GM19395 (cell line): ENCODE data around the gene TKT.
"Not testable (repeated sequence)": the region's sequence is repeated elsewhere in the genome, so short reads cannot be mapped to it uniquely, and the experiment has no call there.

ENCODE experiments used
- ATAC-seq: cut with Tn5 transposase; IDR thresholded peaks from one replicate; pipeline ENCODE4 v1.9.1; 2021; ENCODE audit warnings: mild to moderate bottlenecking, moderate library complexity; ENCODE audit not compliant: unreplicated experiment

The TKT gene

GRCh38 chr3:53261712-53262111 lies 5.9 kb upstream of the TKT start:
- no peak for ATAC-seq

- no peak for ATAC-seq
Measured at GRCh38 chr3:53260286-53260785, 4.5 kb upstream of the TKT start.

- no peak for ATAC-seq
Measured at GRCh38 chr3:53259427-53260259, 3.8 kb upstream of the TKT start.

- no peak for ATAC-seq
Measured at GRCh38 chr3:53258600-53259426, 3.0 kb upstream of the TKT start.

GRCh38 chr3:53257465-53257864 lies 1.6 kb upstream of the TKT start:
- no peak for ATAC-seq

GRCh38 chr3:53256704-53257055 lies 858 bp upstream of the TKT start:
- no peak for ATAC-seq

- ATAC-seq: peak; percentile 56
Measured at GRCh38 chr3:53255423-53255774, 423 bp downstream of the TKT start.

- ATAC-seq: peak; percentile 52
Measured at GRCh38 chr3:53254509-53255422, 1.1 kb downstream of the TKT start.

GRCh38 chr3:53253707-53254508 lies 1.9 kb downstream of the TKT start:
- no peak for ATAC-seq

GRCh38 chr3:53252947-53253322 lies 2.9 kb downstream of the TKT start:
- not testable (repeated sequence) for ATAC-seq

GRCh38 chr3:53252096-53252946 lies 3.5 kb downstream of the TKT start:
- no peak for ATAC-seq

GRCh38 chr3:53250881-53251605 lies 4.8 kb downstream of the TKT start:
- no peak for ATAC-seq

GRCh38 chr3:53250453-53250852 lies 5.4 kb downstream of the TKT start:
- ATAC-seq: no peak

- no peak for ATAC-seq
Measured at GRCh38 chr3:53248161-53248560, 7.7 kb downstream of the TKT start.

GRCh38 chr3:53247619-53248018 lies 8.2 kb downstream of the TKT start:
- ATAC-seq: no peak

GRCh38 chr3:53244271-53244670 lies 11.6 kb downstream of the TKT start:
- ATAC-seq: no peak

GRCh38 chr3:53243785-53244184 lies 12.0 kb downstream of the TKT start:
- ATAC-seq: no peak

GRCh38 chr3:53243165-53243564 lies 12.7 kb downstream of the TKT start:
- ATAC-seq: no peak

GRCh38 chr3:53242642-53243041 lies 13.2 kb downstream of the TKT start:
- ATAC-seq: no peak
